Neural progenitor cell (in vitro differentiated cells): ENCODE data around the gene BHLHE40. TPM values are rescaled to one million over a fixed set of nuclear protein-coding genes. Genes with fewer than 3 reads are reported as not detected.

Source experiments
- DNase-seq: peaks from one replicate; pipeline ENCODE4 v3.0.0-alpha.2; 2016; ENCODE audit warnings: low spot score
- H2AFZ ChIP-seq: fragments of 200-600 bp; sonication (generic); replicated peaks from 2 replicates; pipeline ENCODE4 v1.6.1; 2016; ENCODE audit warnings: antibody characterized with exemption
- H3F3A ChIP-seq: fragments of 200-600 bp; sonication (generic); 2 replicates; pipeline ENCODE4 v1.6.1; 2016; ENCODE audit warnings: antibody characterized with exemption, low read depth
- H3K27ac ChIP-seq: fragments of 200-600 bp; sonication (generic); 2 replicates; pipeline ENCODE4 v1.5.1; 2016; ENCODE audit warnings: mild to moderate bottlenecking
- H3K27me3 ChIP-seq: fragments of 200-600 bp; sonication (generic); 2 replicates; pipeline ENCODE4 v1.6.1; 2016; ENCODE audit warnings: mild to moderate bottlenecking, moderate library complexity
- H3K36me3 ChIP-seq: fragments of 200-600 bp; sonication (generic); 2 replicates; pipeline ENCODE4 v1.5.1; 2016
- H3K4me1 ChIP-seq: fragments of 200-600 bp; sonication (generic); 2 replicates; pipeline ENCODE4 v1.6.1; 2016; ENCODE audit warnings: mixed run types
- H3K4me2 ChIP-seq: fragments of 200-600 bp; sonication (generic); 2 replicates; pipeline ENCODE4 v1.6.1; 2016
- H3K4me3 ChIP-seq: fragments of 200-600 bp; sonication (generic); 2 replicates; pipeline ENCODE4 v1.5.1; 2016
- H3K79me2 ChIP-seq: fragments of 200-600 bp; sonication (generic); 2 replicates; pipeline ENCODE4 v1.6.1; 2016; ENCODE audit warnings: low read depth
- H3K9ac ChIP-seq: fragments of 200-600 bp; sonication (generic); 2 replicates; pipeline ENCODE4 v1.6.1; 2016
- H3K9me3 ChIP-seq: fragments of 200-600 bp; sonication (generic); 2 replicates; pipeline ENCODE4 v1.5.1; 2016; ENCODE audit warnings: low read depth
- H4K20me1 ChIP-seq: fragments of 200-600 bp; sonication (generic); 2 replicates; pipeline ENCODE4 v1.6.1; 2016; ENCODE audit warnings: low read depth
- H3K27ac Mint-ChIP-seq: 3 replicates; pipeline ENCODE4 v1.8.0; 2021; ENCODE audit warnings: mixed read lengths
- H3K27me3 Mint-ChIP-seq: 2 replicates; pipeline ENCODE4 v1.8.0; 2022; ENCODE audit warnings: low read depth, mild to moderate bottlenecking, inconsistent platforms, moderate library complexity, mixed read lengths; ENCODE audit not compliant: insufficient read depth
- H3K36me3 Mint-ChIP-seq: 3 replicates; pipeline ENCODE4 v1.8.0; 2021; ENCODE audit warnings: mixed read lengths
- H3K4me1 Mint-ChIP-seq: 3 replicates; pipeline ENCODE4 v1.8.0; 2021; ENCODE audit warnings: mixed read lengths
- H3K4me3 Mint-ChIP-seq: 3 replicates; pipeline ENCODE4 v1.8.0; 2021; ENCODE audit warnings: mild to moderate bottlenecking, moderate library complexity, mixed read lengths
- H3K9me3 Mint-ChIP-seq: 3 replicates; pipeline ENCODE4 v1.8.0; 2020; ENCODE audit warnings: mixed read lengths
- CTCF ChIP-seq: fragments of 200-600 bp; sonication (generic); IDR thresholded peaks from 2 replicates; pipeline ENCODE4 v1.5.1; 2017; ENCODE audit warnings: antibody characterized with exemption, mild to moderate bottlenecking
- EZH2 ChIP-seq: fragments of 200-600 bp; sonication (generic); IDR thresholded peaks from 2 replicates; pipeline ENCODE4 v1.6.1; 2017; ENCODE audit warnings: antibody characterized with exemption, mild to moderate bottlenecking, moderate library complexity
- EZH2phosphoT487 ChIP-seq: fragments of 200-600 bp; sonication (generic); IDR thresholded peaks from 2 replicates; pipeline ENCODE4 v1.6.1; 2017; ENCODE audit warnings: antibody characterized with exemption
- total RNA-seq: library from RNA; depleted of rRNA; stranded (reverse); fragments of >200 nt; gene quantifications from 2 replicates; pipeline ENCODE4 v1.2.3, GENCODE V29; 2015; ENCODE audit warnings: low replicate concordance

Gene BHLHE40
- total RNA-seq, 1 donor from 2014 or later: 0.34 TPM

GRCh38 chr3:5014391-5014790 is 35.2 kb downstream of the BHLHE40 start:
- Mint-ChIP-seq H3K4me3 (peak overlapping the region; percentile 0), H3K9me3 (no peaks in the 10 kb centered on the region), H3K27ac (peak overlapping the region; percentile 55), H3K36me3 (no peaks in the 10 kb centered on the region), H3K27me3 (peaks cover 5% of the 10 kb centered on the region), H3K4me1 (peaks cover 45% of the 10 kb centered on the region)
- no peaks in the 10 kb centered on the region for H3K27me3 ChIP-seq
- peak overlapping the region; percentile 57 for H3K4me2 ChIP-seq
- peaks cover 33% of the 10 kb centered on the region for H3K4me1 ChIP-seq
- H3K36me3 ChIP-seq: no peaks in the 10 kb centered on the region
- H4K20me1 ChIP-seq: no peaks in the 10 kb centered on the region
- no peak overlapping the region for H3K27ac ChIP-seq
- TF ChIP-seq CTCF (no peak), EZH2phosphoT487 (peak; percentile 27)
- peak; percentile 79 for DNase-seq
- H3K9me3 ChIP-seq: no peaks in the 10 kb centered on the region
- peaks cover 21% of the 10 kb centered on the region for H3F3A ChIP-seq
- no peaks in the 10 kb centered on the region for H3K79me2 ChIP-seq
- no peak overlapping the region for H3K9ac ChIP-seq
- H3K4me3 ChIP-seq: no peak overlapping the region
- no peak overlapping the region for H2AFZ ChIP-seq

GRCh38 chr3:5015056-5015455 is 35.8 kb downstream of the BHLHE40 start:
- Mint-ChIP-seq H3K36me3 (no peaks in the 10 kb centered on the region), H3K4me3 (no peak overlapping the region), H3K4me1 (peaks cover 45% of the 10 kb centered on the region), H3K27ac (no peak overlapping the region), H3K27me3 (peaks cover 11% of the 10 kb centered on the region), H3K9me3 (no peaks in the 10 kb centered on the region)
- Histone ChIP-seq H3K4me2 (peak overlapping the region; percentile 57), H3K9ac (no peak overlapping the region), H3K4me1 (peaks cover 33% of the 10 kb centered on the region), H3F3A (peaks cover 21% of the 10 kb centered on the region), H2AFZ (no peak overlapping the region), H3K27me3 (no peaks in the 10 kb centered on the region), H3K4me3 (no peak overlapping the region), H4K20me1 (no peaks in the 10 kb centered on the region), H3K9me3 (no peaks in the 10 kb centered on the region), H3K79me2 (no peaks in the 10 kb centered on the region), H3K27ac (no peak overlapping the region), H3K36me3 (no peaks in the 10 kb centered on the region)
- TF ChIP-seq EZH2phosphoT487: no peak
- TF ChIP-seq CTCF: no peak
- TF ChIP-seq EZH2: no peak
- DNase-seq: no peak

- no peak overlapping the region for H3K9ac ChIP-seq
- Mint-ChIP-seq H3K36me3 (no peaks in the 10 kb centered on the region), H3K27ac (peak overlapping the region; percentile 26), H3K4me1 (peaks cover 43% of the 10 kb centered on the region), H3K27me3 (peaks cover 11% of the 10 kb centered on the region), H3K9me3 (no peaks in the 10 kb centered on the region), H3K4me3 (no peak overlapping the region)
- no peak overlapping the region for H3K4me2 ChIP-seq
- TF ChIP-seq EZH2: no peak
- peaks cover 33% of the 10 kb centered on the region for H3K4me1 ChIP-seq
- H4K20me1 ChIP-seq: no peaks in the 10 kb centered on the region
- DNase-seq: no peak
- no peaks in the 10 kb centered on the region for H3K36me3 ChIP-seq
- H3F3A ChIP-seq: peaks cover 21% of the 10 kb centered on the region
- no peaks in the 10 kb centered on the region for H3K27me3 ChIP-seq
- no peak overlapping the region for H2AFZ ChIP-seq
- H3K79me2 ChIP-seq: no peaks in the 10 kb centered on the region
- H3K9me3 ChIP-seq: no peaks in the 10 kb centered on the region
- H3K4me3 ChIP-seq: no peak overlapping the region
- no peak overlapping the region for H3K27ac ChIP-seq
Observed at GRCh38 chr3:5016211-5017161, 37.2 kb downstream of the BHLHE40 start.
